Trophoblast cell (in vitro differentiated cells and primary cell): ENCODE data around the gene NAA60.

Source experiments
- DNase-seq, 2 donors: peaks; one replicate each; pipeline ENCODE4 v3.0.0-alpha.2; 2016
- H2AFZ ChIP-seq: 2 replicates; pipeline ENCODE4 v1.6.1; 2013; ENCODE audit warnings: low read length, moderate library complexity, mild to moderate bottlenecking; ENCODE audit not compliant: insufficient read depth, poor library complexity
- H2AK5ac ChIP-seq: 2 replicates; pipeline ENCODE4 v1.6.1; 2013; ENCODE audit warnings: mild to moderate bottlenecking, low read length
- H2BK120ac ChIP-seq: 2 replicates; pipeline ENCODE4 v1.6.1; 2013; ENCODE audit warnings: low read length, mild to moderate bottlenecking, moderate library complexity; ENCODE audit not compliant: insufficient read depth, poor library complexity
- H2BK12ac ChIP-seq: 2 replicates; pipeline ENCODE4 v1.6.1; 2013; ENCODE audit warnings: mild to moderate bottlenecking, low read length, moderate library complexity
- H2BK5ac ChIP-seq: 2 replicates; pipeline ENCODE4 v1.6.1; 2013; ENCODE audit warnings: low read length, low read depth, moderate library complexity, mild to moderate bottlenecking; ENCODE audit not compliant: poor library complexity
- H3K14ac ChIP-seq: 2 replicates; pipeline ENCODE4 v1.6.1; 2013; ENCODE audit warnings: mild to moderate bottlenecking, low read length
- H3K18ac ChIP-seq: 2 replicates; pipeline ENCODE4 v1.6.1; 2013; ENCODE audit warnings: mild to moderate bottlenecking, low read length
- H3K23ac ChIP-seq: 2 replicates; pipeline ENCODE4 v1.6.1; 2013; ENCODE audit warnings: low read length
- H3K27ac ChIP-seq: 2 replicates; pipeline ENCODE4 v1.5.1; 2013; ENCODE audit warnings: low read depth, mild to moderate bottlenecking, inconsistent platforms, low read length, moderate library complexity
- H3K27me3 ChIP-seq: 2 replicates; pipeline ENCODE4 v1.6.1; 2013; ENCODE audit warnings: inconsistent platforms, mild to moderate bottlenecking, low read length, moderate library complexity; ENCODE audit not compliant: insufficient read depth
- H3K36me3 ChIP-seq, 2 experiments: 1 replicate in 1 of 2; 2 replicates in 1 of 2; pipeline ENCODE4 v1.6.1; 2013; ENCODE audit warnings: low read length in 2 of 2, mild to moderate bottlenecking in 2 of 2, moderate library complexity in 1 of 2; ENCODE audit not compliant: insufficient read depth in 2 of 2, control insufficient read depth in 1 of 2
- H3K4ac ChIP-seq: 2 replicates; pipeline ENCODE4 v1.6.1; 2013; ENCODE audit warnings: low read depth, mild to moderate bottlenecking, low read length, moderate library complexity
- H3K4me1 ChIP-seq, 2 experiments: 1 replicate in 1 of 2; 2 replicates in 1 of 2; pipeline ENCODE4 v1.6.1; 2013; ENCODE audit warnings: low read length in 2 of 2, mild to moderate bottlenecking in 2 of 2, moderate library complexity in 1 of 2; ENCODE audit not compliant: insufficient read depth in 2 of 2, control insufficient read depth in 1 of 2
- H3K4me2 ChIP-seq: 2 replicates; pipeline ENCODE4 v1.6.1; 2013; ENCODE audit warnings: inconsistent platforms, mild to moderate bottlenecking, low read length, moderate library complexity
- H3K4me3 ChIP-seq: 2 replicates; pipeline ENCODE4 v1.5.1; 2013; ENCODE audit warnings: mild to moderate bottlenecking, low read depth, low read length, inconsistent platforms
- H3K79me1 ChIP-seq: one replicate; pipeline ENCODE4 v1.6.1; 2013; ENCODE audit warnings: low read length
- H3K79me2 ChIP-seq: 2 replicates; pipeline ENCODE4 v1.6.1; 2013; ENCODE audit warnings: low read length, mild to moderate bottlenecking; ENCODE audit not compliant: control insufficient read depth, insufficient read depth, poor library complexity
- H3K9ac ChIP-seq: 2 replicates; pipeline ENCODE4 v1.6.1; 2013; ENCODE audit warnings: mild to moderate bottlenecking, low read length
- H3K9me3 ChIP-seq: 2 replicates; pipeline ENCODE4 v1.6.1; 2013; ENCODE audit warnings: low read depth, mild to moderate bottlenecking, control low read depth, inconsistent platforms, low read length; ENCODE audit not compliant: insufficient read depth
- H4K12ac ChIP-seq: 2 replicates; pipeline ENCODE4 v1.6.1; 2013; ENCODE audit warnings: low read depth, mild to moderate bottlenecking, low read length, moderate library complexity
- H4K8ac ChIP-seq: 2 replicates; pipeline ENCODE4 v1.6.1; 2013; ENCODE audit warnings: low read depth, mild to moderate bottlenecking, low read length, moderate library complexity
- H4K91ac ChIP-seq: one replicate; pipeline ENCODE4 v1.6.1; 2013; ENCODE audit warnings: low read depth, mild to moderate bottlenecking, low read length, moderate library complexity
- WGBS: extraction: QIAGEN DNeasy Blood & Tissue Kit; methylation state at CpG from one replicate; pipeline ENCODE4 v1.1.7; 2013; ENCODE audit warnings: missing lambda C conversion rate; ENCODE audit not compliant: insufficient read length, insufficient coverage; ENCODE audit errors: extremely low coverage; 5-methylcytosine and 5-hydroxymethylcytosine counted together

The NAA60 gene

DNA sequence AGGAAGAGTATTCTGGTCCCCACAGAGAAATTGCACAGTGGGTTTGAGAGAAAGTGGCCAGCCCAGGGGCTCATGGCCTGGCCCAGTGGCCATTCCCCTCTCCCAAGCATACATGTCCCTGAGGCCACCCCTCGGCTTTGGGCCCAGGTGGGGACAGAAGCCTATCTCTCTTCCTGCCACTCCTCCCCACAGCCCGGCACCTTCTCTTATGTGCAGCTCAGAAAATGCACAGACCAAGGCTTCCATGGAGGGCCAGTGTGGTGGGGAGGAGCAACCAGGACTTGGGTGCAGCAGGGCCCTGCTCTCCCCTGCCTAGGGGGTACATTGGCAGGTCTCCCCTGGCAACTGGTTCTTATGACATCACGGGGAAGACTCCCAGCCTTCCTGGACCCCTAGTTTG, 51.7 kb downstream of the NAA60 start, which contains the start of gene C16orf90:
Gene C16orf90 (minus strand): TSS at position 314 of the 400 bp plus-strand sequence. CDS start 68 bp downstream, at position 246.
- H2AFZ ChIP-seq = no peak within 1 kb of the TSS
- H3K36me3 ChIP-seq = no peaks in the 10 kb centered on the region
- no peak within 1 kb of the TSS for H3K14ac ChIP-seq
- no peaks in the 10 kb centered on the region for H3K27me3 ChIP-seq
- no peak within 1 kb of the TSS for H2BK12ac ChIP-seq
- H3K4ac ChIP-seq = no peak within 1 kb of the TSS
- no peak within 1 kb of the TSS for H2AK5ac ChIP-seq
- no peak within 1 kb of the TSS for H3K4me2 ChIP-seq
- H4K8ac ChIP-seq = no peak within 1 kb of the TSS
- H4K91ac ChIP-seq = no peak within 1 kb of the TSS
- no peak within 1 kb of the TSS for H3K18ac ChIP-seq
- no peaks in the 10 kb centered on the region for H3K79me1 ChIP-seq
- no peak within 1 kb of the TSS for H2BK5ac ChIP-seq
- no peak within 1 kb of the TSS for H4K12ac ChIP-seq
- no peak within 1 kb of the TSS for H3K23ac ChIP-seq
- no peaks in the 10 kb centered on the region for H3K9me3 ChIP-seq
- H3K27ac ChIP-seq = no peak within 1 kb of the TSS
- H3K4me1 ChIP-seq = no peaks in the 10 kb centered on the region
- H3K9ac ChIP-seq = no peak within 1 kb of the TSS
- H2BK120ac ChIP-seq = no peak within 1 kb of the TSS
- no peaks in the 10 kb centered on the region for H3K79me2 ChIP-seq
- H3K4me3 ChIP-seq = no peak within 1 kb of the TSS
- DNase-seq = no peak
- no CpG with 5 or more reads among the region's 3 CpGs for WGBS

DNA sequence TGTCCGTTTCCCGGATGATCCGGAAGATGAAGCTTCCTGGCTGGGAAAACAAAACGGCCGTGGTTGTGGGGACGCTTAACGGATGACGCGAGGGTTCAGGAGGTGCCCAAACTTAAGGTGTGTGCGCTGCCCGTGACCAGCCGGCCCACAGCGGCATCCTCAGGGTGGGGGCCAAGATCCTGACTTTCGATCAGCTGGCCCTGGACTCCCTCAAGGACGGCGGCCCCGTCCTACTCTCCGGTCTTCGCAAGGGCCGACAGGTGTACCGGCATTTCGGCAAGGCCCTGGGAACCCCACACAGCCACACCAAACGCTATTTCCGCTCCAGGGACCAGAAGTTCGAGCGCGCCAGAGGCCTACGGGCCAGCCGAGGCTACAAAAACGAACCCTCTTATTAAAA, 52.9 kb downstream of the NAA60 start:
- Histone ChIP-seq H3K36me3 (no peaks in the 10 kb centered on the region), H3K4me3 (no peak overlapping the region), H4K12ac (no peak overlapping the region), H3K18ac (no peak overlapping the region), H3K23ac (no peak overlapping the region), H2AFZ (no peak overlapping the region), H4K8ac (no peak overlapping the region), H3K79me2 (no peaks in the 10 kb centered on the region), H3K9me3 (no peaks in the 10 kb centered on the region), H2BK12ac (no peak overlapping the region), H2BK5ac (no peak overlapping the region), H3K9ac (no peak overlapping the region), H3K4me2 (no peak overlapping the region), H3K27me3 (no peaks in the 10 kb centered on the region), H3K14ac (no peak overlapping the region), H3K4ac (no peak overlapping the region), H4K91ac (no peak overlapping the region), H3K4me1 (no peaks in the 10 kb centered on the region), H3K27ac (no peak overlapping the region), H2AK5ac (no peak overlapping the region), H2BK120ac (no peak overlapping the region), H3K79me1 (peaks cover 4% of the 10 kb centered on the region)
- no CpG with 5 or more reads among the region's 30 CpGs for WGBS
- no peak for DNase-seq

DNA sequence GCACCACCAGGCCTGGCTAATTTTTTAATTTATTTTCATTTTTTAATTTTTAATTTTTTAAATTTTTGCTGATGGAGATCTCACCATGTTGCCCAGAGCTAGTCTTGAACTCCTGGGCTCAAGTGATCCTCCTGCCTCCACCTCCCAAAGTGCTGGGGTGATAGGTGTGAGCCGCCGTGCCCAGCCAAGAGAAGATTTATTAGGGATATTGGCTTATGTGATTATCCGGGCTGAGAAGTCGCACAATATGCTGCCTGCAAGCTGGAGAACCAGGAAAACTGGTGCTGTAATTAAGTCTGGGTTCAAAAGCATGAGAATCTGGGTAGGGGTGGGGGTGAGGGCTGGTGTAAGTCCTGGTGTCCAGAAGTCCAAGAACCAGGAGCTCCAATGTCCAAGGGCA, 54.3 kb downstream of the NAA60 start:
- no peak overlapping the region for H4K12ac ChIP-seq
- H3K9ac ChIP-seq = no peak overlapping the region
- no peak overlapping the region for H3K4ac ChIP-seq
- H3K18ac ChIP-seq = no peak overlapping the region
- no peak overlapping the region for H3K23ac ChIP-seq
- H3K27ac ChIP-seq = no peak overlapping the region
- H3K4me3 ChIP-seq = no peak overlapping the region
- no peaks in the 10 kb centered on the region for H3K36me3 ChIP-seq
- H2BK12ac ChIP-seq = no peak overlapping the region
- H4K91ac ChIP-seq = no peak overlapping the region
- H3K14ac ChIP-seq = no peak overlapping the region
- H2BK5ac ChIP-seq = no peak overlapping the region
- H3K27me3 ChIP-seq = no peaks in the 10 kb centered on the region
- no peak overlapping the region for H2AFZ ChIP-seq
- H4K8ac ChIP-seq = no peak overlapping the region
- H2BK120ac ChIP-seq = no peak overlapping the region
- no CpG with 5 or more reads among the region's 4 CpGs for WGBS
- no peaks in the 10 kb centered on the region for H3K79me2 ChIP-seq
- H3K9me3 ChIP-seq = no peaks in the 10 kb centered on the region
- H3K4me1 ChIP-seq = peaks cover 5 to 6% of the 10 kb centered on the region in 2 experiments
- no peak for DNase-seq
- no peak overlapping the region for H3K4me2 ChIP-seq
- H3K79me1 ChIP-seq = peaks cover 4% of the 10 kb centered on the region
- no peak overlapping the region for H2AK5ac ChIP-seq

DNA sequence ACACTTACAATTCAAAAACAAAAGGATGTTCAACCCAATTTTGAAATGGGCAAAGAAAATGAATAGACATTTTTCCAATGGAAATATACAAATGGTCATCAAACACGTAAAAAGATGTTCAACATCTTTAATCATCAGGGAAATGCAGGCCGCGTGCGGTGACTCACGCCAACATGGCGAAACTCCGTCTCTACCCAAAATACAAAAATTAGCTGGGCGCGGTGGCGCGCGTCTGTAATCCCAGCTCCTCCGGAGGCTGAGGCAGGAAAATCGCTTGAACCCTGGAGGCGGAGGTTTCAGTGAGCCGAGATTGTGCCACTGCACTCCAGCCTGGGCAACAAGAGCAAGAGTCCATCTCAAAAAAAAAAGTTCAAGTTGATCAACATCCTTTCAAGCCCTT, 55.5 kb downstream of the NAA60 start:
- no peaks in the 10 kb centered on the region for H3K27me3 ChIP-seq
- no peak overlapping the region for H2AK5ac ChIP-seq
- H3K27ac ChIP-seq = no peak overlapping the region
- H3K4me2 ChIP-seq = no peak overlapping the region
- H3K4me3 ChIP-seq = no peak overlapping the region
- H3K14ac ChIP-seq = no peak overlapping the region
- peaks cover 4% of the 10 kb centered on the region for H3K79me1 ChIP-seq
- H2BK120ac ChIP-seq = no peak overlapping the region
- no CpG with 5 or more reads among the region's 16 CpGs for WGBS
- H3K4ac ChIP-seq = no peak overlapping the region
- H2BK12ac ChIP-seq = no peak overlapping the region
- no peak overlapping the region for H3K23ac ChIP-seq
- H3K4me1 ChIP-seq = peaks cover 5 to 6% of the 10 kb centered on the region in 2 experiments
- no peaks in the 10 kb centered on the region for H3K36me3 ChIP-seq
- DNase-seq = no peak
- H3K18ac ChIP-seq = no peak overlapping the region
- no peaks in the 10 kb centered on the region for H3K79me2 ChIP-seq
- H2AFZ ChIP-seq = no peak overlapping the region
- no peak overlapping the region for H4K12ac ChIP-seq
- H4K91ac ChIP-seq = no peak overlapping the region
- no peak overlapping the region for H3K9ac ChIP-seq
- no peak overlapping the region for H4K8ac ChIP-seq
- no peak overlapping the region for H2BK5ac ChIP-seq
- H3K9me3 ChIP-seq = no peaks in the 10 kb centered on the region
